Glomerular visceral epithelial cell (primary cell): ENCODE measurements around the gene BCL6.

Source experiments
- DNase-seq: peaks from one replicate; pipeline ENCODE4 v3.0.0-alpha.2; 2016; ENCODE audit errors: extremely low spot score

The BCL6 gene

GRCh38 chr3:187739094-187739560 is 6.1 kb downstream of the BCL6 start:
- no peak for DNase-seq

- peak; percentile 85 for DNase-seq
Observed at GRCh38 chr3:187738331-187739093, 6.8 kb downstream of the BCL6 start.

GRCh38 chr3:187738071-187738330 is 7.3 kb downstream of the BCL6 start:
- no peak for DNase-seq

GRCh38 chr3:187737368-187738070 is 7.7 kb downstream of the BCL6 start:
- peak; percentile 68 for DNase-seq

DNA sequence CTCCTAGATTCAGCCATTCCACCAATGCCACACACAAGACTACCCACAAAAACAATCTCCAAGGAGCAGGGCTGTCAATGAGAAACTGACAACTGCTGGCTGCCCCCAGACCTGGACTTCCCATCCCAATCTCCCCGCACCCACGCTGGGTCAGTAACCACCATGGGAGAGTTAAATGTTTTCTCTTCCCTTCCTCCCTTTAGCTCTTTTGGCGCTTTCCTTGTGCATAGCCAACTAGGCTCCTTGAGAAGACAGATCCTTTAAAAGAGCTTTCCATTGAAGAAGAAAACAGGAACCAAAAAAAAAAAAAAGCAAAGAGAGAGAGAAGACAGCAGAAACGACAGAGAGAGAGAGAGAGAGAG is 8.3 kb downstream of the BCL6 start:
- no peak for DNase-seq

GRCh38 chr3:187736418-187736871 is 8.8 kb downstream of the BCL6 start:
- peak; percentile 39 for DNase-seq

- DNase-seq, result peak; percentile 5
Observed at GRCh38 chr3:187735837-187736236, 9.4 kb downstream of the BCL6 start.

DNA sequence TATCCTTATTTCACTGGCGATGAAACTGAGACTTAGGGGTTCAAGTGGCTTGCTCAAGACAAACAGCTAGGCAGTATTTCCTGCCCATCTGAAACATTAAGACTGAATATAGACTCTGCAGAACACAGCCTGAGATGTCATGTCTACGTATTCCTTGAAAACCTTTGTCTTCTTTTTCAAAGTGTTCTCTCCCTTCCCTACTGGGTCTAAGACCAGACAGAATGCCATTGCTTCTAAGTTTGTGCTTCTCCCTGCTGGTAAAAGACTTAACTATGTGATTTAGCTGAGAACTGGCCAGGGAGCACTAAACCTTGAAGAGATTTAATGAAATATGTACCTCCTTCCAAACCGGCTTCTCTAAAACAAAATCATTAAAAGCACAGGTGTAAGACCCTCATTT is 9.9 kb downstream of the BCL6 start:
- DNase-seq, result no peak

DNA sequence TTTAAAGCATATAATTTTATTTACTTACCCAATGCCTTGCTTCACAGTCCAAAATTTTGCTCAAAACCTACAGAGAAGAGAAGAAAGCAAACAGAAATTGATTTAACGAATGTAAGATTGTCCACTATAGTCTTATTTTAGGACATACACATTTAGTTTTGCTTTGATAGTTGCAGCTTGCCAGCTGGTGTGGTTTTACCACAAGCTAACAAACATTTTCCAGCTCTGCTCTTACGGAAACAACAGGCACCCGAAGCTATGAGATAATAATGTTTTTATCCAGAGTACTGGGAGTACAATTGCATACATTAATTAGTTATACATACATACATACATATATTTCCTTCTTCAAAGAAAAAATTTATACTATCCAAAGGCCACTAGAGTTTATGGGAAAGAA is 10.4 kb downstream of the BCL6 start:
- DNase-seq, result no peak

DNA sequence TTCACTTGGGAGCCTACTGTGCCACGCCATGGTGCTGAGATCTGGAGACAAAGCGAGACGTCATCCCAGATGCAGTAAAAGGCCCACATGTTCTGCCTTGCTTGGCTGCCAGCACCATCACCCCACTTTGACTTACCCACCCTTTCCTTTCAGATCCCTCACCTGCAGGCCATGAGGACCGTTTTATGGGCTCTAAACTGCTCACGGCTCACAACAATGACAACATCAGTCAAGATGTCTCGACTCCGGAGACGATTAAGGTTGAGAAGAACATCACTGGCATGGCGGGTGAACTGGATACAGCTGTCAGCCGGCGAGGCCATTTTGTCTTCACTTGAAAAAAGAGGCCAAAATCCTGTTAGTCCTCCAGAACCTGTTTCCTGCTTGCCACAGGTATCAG is 11.9 kb downstream of the BCL6 start:
- no peak for DNase-seq

- no peak for DNase-seq
Observed at GRCh38 chr3:187729598-187729997, 15.7 kb downstream of the BCL6 start.

DNA sequence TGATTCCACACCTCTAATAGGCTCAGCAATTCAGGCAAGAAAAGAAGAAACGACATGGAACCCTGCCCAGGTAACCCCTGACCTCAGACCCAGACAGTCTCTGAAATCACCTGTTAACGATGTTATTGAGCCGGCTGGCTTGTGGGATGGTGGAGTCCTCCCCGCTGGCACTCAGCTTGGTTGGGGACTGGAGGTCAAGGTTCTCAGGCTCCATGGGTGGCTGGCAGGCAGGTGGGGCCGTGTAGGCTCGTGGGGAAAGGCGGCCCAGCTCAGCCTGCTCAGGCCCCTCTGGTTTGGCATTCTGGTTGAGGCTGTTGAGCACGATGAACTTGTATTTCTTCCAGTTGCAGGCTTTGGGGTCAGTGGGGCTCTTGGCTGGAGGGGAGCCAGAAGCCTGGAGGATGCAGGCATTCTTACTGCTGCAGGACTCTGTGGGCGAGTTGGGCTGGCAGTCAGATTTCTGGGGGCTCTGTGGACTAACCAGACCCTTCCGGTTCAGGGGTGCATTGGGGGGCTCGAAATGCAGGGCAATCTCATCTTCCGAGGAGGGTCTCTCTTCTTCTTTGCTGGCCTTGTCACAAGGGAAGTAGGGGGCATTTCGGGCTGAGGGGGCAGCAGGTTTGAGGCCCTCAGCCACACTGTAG is 16.2 kb downstream of the BCL6 start:
- no peak for DNase-seq

DNA sequence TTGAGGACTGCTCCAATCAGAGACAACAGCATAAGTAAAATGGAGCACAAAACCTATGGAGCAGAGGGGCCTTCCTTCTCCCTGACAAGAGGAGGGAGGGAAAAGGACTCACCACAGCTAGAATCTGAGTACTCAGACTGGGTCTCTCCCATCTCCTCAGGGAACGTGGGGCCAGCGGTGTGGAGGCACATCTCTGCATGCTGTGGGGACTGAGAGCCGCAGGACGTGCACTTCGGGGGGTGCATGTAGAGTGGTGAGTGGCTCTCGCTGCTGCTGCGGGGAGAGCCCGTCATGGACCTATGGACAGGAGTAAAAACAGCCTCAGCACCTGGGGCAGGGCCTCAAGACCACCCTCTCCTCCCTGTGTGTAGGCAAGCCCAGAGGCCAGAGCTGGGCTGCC is 17.0 kb downstream of the BCL6 start:
- DNase-seq, result no peak

DNA sequence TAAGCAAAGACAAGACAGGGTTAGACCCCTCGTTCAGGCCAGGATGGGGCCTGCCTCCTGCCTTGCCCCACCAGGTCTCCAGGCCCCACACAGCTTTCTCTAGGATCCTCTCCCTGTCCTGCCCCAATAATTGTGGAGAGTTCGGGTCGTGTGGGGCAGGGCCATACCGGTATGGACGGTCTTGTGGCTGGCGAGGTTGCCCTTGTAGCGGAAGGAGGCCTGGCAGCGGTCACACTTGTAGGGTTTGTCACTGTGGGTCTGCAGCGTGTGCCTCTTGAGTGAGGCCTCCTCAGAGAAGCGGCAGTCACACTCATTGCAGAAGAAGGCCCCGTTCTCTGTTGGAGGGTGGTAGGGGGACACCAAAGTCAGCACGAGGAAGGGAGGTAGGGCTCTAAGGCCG is 18.7 kb downstream of the BCL6 start:
- DNase-seq, result no peak

DNA sequence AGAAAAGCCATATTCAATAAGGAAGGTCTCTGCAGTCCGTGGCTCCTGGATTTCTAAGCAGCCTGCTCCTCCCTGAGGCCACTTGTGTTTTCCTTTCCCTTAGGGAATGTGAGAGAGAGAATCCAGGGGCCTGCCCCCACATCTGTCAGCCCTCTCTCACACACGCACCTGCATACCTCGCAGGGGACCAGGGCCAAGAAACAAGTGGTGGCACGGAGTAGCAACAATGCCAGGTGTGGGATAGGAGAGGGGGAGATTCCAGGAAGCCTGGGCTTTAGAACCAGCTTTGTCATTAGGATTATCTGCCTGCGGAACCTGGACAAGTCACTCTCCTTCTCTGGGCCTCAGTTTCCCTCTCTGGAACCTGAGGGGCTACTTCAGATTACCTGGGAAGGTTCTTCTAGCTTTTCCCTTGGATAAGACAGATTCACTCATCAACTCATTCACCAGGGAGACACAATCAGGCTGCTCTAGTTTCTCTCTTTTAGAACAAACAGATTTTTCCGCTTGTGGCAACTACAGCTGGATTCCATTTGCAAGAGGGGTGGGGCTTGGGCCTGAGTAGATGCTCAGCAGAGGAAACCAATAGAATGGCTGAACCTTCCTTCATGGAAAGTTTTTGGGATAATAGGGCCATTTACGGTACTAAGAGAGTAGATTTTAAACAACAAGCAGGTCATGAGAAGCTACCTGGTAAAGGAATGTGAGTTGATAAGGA is 19.5 kb downstream of the BCL6 start:
- DNase-seq, result no peak

DNA sequence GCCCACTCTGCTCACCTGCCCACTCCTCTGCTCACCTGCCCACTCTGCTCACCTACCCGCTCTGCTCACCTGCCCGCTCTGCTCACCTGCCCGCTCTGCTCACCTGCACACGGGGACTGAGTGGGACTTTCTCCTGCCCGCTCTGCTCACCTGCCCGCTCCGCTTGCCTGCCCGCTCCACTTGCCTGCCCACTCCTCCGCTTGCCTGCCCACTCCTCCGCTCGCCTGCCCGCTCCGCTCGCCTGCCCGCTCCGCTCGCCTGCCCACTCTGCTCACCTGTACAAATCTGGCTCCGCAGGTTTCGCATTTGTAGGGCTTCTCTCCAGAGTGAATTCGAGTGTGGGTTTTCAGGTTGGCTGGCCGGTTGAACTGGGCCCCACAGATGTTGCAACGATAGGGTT is 20.0 kb downstream of the BCL6 start:
- DNase-seq, result no peak

DNA sequence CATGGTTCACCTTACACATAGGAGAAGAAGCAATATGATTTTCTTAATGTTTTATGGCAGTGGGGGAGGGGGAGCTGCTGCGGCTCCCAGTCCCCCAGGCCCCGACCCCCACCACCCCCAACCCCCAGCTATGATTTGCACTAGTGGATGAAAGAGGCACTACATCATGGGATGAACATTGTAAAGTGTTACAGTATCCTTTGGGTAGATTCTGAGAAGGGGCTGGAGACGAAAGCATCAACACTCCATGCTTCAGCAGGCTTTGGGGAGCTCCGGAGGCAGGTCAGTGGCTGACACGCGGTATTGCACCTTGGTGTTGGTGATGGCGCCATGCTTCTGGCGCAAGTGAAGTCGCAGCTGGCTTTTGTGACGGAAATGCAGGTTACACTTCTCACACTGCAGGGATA is 23.1 kb downstream of the BCL6 start:
- no peak for DNase-seq

DNA sequence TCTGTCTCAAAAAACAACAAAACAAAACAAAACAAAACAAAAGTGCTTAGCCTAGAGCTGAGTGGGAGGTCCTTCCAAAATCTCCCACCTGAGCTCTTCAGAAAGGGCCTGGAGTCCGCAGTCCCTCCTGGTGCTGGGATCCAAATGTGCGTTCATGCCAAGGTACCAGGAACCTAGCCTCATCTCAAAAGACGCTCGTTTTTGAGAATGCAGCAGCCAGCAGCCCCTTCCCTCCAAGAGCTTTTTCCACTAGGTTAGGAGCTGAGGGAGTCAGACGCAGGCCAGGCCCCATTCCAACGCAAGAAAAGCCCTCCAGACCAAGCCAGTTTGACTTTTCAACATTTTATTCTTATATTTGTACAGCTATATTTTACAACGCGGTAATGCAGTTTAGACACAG is 24.2 kb downstream of the BCL6 start:
- no peak for DNase-seq

DNA sequence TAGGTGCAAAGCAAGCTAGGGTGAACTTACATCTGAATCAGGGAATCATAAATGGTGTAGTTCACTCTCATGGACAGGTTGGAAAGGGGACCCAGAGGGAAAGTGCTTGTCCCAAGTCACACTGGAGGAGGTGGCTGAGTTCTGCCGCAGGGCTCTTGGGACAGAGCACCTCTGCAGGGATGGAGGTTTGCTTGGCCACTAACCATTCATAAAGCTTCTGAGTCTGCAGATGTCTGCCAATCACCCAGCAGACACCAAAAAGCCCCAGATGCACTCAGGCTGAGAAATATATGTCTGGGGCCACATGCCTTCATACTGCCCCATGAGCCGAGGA is 25.0 kb downstream of the BCL6 start:
- no peak for DNase-seq

DNA sequence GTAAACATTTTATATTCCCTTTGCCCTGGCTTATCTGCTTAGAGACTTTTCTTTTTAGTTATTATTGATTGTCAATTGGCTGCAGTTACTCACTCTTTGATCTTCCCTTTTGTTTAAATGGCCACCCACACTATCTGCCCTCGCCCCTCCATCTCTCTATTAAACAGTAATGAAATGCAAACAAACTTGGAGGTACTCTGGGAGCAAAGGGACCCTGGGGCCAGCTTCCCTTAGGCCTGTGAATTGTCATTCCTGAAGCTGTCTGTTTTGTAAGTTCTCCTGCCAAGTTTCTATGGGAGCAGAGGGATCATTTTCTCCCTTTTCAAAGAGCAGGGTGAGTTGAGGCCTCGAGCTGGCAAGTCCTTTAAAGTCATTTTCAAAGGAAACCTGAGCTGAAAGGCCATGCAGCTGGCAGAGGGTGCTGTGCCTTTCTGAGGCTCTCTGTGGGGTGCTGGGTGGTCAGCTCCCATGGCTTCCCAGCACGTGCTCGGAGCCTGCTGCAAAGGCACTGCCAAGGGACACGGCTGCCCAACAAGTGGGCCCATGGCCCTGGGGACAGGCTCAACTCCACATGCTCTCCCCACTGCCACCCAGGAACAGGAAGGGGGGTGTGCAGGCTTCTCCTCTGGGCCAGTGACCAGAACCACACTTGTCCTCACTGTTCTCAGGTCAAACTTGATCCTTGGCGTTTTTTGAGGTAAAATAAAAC is 25.5 kb downstream of the BCL6 start:
- no peak for DNase-seq

DNA sequence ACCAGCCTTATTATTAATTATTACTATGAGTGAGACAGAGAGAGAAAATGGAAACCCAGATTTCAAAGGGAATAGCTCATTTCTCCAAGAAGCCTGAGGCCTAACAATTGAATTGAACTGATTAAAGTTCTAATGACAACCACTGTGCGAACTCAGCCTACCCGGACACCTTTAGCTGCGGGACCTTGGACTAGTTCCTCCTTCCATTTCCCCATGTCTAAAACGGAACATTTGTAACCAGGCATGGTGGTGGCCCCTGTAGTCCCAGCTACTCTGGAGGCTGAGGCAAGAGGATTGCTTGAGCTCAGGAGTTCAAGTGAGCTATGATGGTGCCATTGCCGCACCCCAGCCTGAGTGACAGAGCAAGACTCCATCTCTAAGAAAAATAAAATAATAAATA is 26.5 kb downstream of the BCL6 start:
- DNase-seq, result no peak

GRCh38 chr3:187717572-187717971 is 27.7 kb downstream of the BCL6 start:
- no peak for DNase-seq
